Pons (tissue), 1 donor: Measurements from ENCODE around the gene AGPAT1.
"Not testable (repeated sequence)": the region's sequence is repeated elsewhere in the genome, so short reads cannot be mapped to it uniquely, and the experiment has no call there.

ENCODE experiments used
- DNase-seq: peaks from one replicate; pipeline ENCODE4 v3.0.0-alpha.2; 2016; ENCODE audit warnings: low spot score

The AGPAT1 gene

GRCh38 chr6:32186151-32186840 lies 10.4 kb upstream of the AGPAT1 start:
- not testable (repeated sequence) for DNase-seq

- DNase-seq, result not testable (repeated sequence)
Observed at GRCh38 chr6:32185681-32186131, 9.8 kb upstream of the AGPAT1 start.

GRCh38 chr6:32184084-32184640 lies 8.3 kb upstream of the AGPAT1 start, which contains the start of gene AGER:
TSS of gene AGER (minus strand) at chr6:32184253. CDS start at chr6:32184222, 31 bp downstream.
- DNase-seq, result no peak

GRCh38 chr6:32183483-32184083 lies 7.7 kb upstream of the AGPAT1 start:
- no peak for DNase-seq

GRCh38 chr6:32183030-32183429 lies 7.1 kb upstream of the AGPAT1 start:
- no peak for DNase-seq

GRCh38 chr6:32182555-32182981 lies 6.7 kb upstream of the AGPAT1 start:
- no peak for DNase-seq

- DNase-seq, result no peak
Observed at GRCh38 chr6:32181915-32182529, 6.1 kb upstream of the AGPAT1 start.

- no peak for DNase-seq
Observed at GRCh38 chr6:32181148-32181702, 5.3 kb upstream of the AGPAT1 start.

GRCh38 chr6:32179766-32180405 lies 4.0 kb upstream of the AGPAT1 start:
- no peak for DNase-seq

- DNase-seq, result peak; percentile 48
Observed at GRCh38 chr6:32178547-32179440, 2.9 kb upstream of the AGPAT1 start.

GRCh38 chr6:32177788-32178546 lies 2.1 kb upstream of the AGPAT1 start, which contains the start of gene RNF5:
TSS of gene RNF5 (plus strand) at chr6:32178405. CDS start at chr6:32178512, 107 bp downstream.
- peak; percentile 100 for DNase-seq

- DNase-seq, result no peak
Observed at GRCh38 chr6:32177183-32177787, 1.4 kb upstream of the AGPAT1 start.

GRCh38 chr6:32176476-32177182 lies 745 bp upstream of the AGPAT1 start:
- peak; percentile 72 for DNase-seq

- no peak for DNase-seq
Observed at GRCh38 chr6:32175322-32175710, 568 bp downstream of the AGPAT1 start.

GRCh38 chr6:32174416-32174815 lies 1.5 kb downstream of the AGPAT1 start:
- DNase-seq, result no peak

- no peak for DNase-seq
Observed at GRCh38 chr6:32173051-32173727, 2.7 kb downstream of the AGPAT1 start.

GRCh38 chr6:32171234-32171633 lies 4.7 kb downstream of the AGPAT1 start:
- DNase-seq, result no peak

- no peak for DNase-seq
Observed at GRCh38 chr6:32170294-32170693, 5.6 kb downstream of the AGPAT1 start.
